GM18498 (cell line): ENCODE results near the gene STAMBP.
"Not testable (repeated sequence)": the region's sequence is repeated elsewhere in the genome, so short reads cannot be mapped to it uniquely, and the experiment has no call there.

ENCODE experiments used
- ATAC-seq: cut with Tn5 transposase; IDR thresholded peaks from one replicate; pipeline ENCODE4 v1.9.1; 2021; ENCODE audit warnings: mild to moderate bottlenecking, moderate library complexity; ENCODE audit not compliant: unreplicated experiment

Gene STAMBP

DNA sequence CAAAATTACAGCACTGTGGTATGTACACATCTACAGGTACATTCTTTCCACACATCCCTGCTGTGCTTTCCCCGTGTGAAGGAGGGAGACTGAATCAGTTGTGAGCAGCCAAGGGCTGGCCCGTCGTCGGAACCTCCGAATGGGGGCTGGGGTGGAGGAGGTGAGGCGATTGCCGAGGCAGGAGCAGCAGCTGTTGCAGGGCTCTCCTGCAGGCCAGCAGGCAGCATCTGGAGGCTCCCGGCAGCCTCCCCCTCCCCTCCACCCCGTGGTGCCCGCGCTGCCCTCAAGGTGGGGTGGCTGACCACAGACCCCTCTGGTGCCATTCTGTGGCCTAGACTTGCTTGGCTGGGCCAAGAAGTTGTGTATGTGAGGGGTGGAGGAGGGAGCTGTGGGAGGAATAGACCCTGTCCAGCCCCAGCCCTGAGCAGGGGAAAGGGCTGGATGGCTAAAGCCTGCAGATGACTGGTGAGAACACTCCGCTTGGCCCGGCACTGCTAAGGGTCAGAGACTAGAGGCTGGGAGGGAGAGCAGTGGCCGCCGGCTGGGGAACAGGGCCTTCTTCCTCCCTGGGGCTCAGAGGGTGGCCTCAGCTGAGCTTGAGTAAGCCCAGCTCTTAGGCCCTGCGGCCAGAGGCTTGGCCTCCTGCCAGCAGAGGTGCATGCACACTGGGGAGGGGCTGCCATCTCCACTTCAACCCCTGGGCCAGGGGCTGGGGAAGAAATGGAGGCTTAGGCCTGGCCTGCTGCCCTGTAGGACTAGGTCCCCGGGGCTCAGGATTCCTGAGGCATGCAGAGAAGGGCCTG, 7.6 kb downstream of the STAMBP start:
- ATAC-seq, result no peak

DNA sequence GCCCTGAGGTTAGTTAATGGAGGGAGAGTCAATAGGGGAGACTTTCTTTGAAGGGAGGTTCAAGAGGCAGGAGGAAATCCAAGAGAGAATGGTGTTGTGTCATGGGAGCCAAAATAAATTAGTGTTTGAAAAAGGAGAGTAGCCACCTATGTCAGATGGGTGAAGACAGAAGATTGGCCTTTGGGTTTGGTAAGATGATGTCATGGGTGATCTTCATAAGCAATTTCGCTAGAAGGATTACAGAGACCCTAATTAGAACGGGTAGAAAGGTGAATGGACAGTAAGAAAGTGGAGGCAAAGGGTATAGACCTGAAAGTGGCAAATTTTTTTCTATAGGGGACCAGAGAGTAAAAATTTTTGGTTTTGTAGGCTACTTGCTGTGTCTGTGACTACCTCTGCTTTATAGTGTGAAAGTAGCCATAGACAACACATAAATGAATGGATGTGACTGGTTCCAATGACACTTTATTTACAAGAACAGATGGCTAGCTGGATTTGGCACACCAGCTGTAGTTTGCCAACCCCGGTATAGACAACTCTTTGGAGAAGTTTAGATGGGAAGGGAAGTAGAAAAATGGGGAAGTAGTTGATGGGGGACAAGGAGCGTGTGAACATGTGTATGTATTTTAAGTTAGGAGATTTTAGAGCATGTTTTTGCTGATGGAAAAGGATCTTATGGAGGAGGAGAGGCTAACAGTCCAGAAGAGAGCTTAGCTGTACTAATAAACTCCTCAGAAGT, 9.3 kb downstream of the STAMBP start:
- no peak for ATAC-seq

DNA sequence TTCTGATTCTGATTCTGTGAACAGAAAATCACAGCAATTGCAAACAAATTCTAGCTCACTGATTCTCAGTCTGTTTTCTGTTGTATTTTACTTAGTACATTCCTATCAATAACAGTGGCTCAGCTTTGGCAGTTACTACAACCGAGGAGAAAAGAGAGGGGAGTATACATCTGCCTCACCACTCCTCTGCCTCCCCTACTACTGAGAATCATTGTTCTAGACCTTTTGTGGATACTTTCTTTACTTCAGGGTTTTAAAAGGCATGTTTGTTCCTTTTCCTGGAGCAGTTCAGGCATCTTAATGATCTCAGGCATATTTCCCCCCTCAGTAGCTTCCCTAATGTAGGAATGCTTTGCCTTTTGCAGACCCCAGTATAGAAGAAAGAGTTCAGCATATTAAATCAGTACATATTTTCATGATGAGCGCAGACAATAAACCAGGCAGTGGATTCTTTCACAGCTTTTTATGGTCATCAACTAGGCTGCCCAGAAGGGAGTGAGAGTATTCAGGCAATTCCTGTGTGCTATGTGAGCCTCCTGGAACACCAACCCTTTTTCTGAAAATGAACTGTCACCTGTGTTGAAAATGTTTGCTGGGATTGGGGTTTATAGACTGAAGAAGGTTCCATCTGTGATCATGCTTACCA, 10.3 kb downstream of the STAMBP start:
- no peak for ATAC-seq

DNA sequence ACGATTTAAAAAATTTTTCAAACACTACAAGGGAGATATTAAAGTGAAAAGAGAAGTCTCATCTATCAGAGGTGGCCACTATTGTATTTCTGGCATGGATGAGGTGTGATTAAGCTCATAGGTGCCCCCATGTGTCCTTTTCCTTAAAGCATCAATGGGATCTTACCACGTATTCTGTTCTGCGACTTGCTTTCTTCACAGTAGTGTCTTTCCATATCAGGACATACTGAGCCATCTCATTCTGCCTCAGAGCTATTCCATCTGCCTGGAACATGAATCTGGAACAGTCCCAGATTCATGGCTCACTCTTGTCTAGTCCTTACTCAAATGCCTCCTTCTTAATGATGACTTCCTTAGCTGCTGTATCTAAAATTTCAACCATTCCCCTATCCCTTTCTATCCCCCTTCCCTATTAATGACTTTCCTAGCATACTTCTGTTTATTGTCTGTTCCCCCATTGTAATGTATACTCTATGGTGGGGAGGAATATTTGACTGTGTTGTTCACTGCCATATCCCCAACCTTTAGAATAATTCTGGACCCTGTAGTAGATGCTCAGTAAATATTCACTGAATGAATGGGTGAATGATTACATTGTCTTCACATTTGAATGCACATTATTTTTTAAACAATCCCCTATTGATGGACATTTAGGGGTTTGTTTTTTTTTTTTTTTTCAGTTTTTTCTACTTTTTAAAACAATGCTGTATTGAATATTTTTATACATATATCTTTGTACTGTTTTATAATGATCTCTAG, 11.1 kb downstream of the STAMBP start:
- no peak for ATAC-seq

DNA sequence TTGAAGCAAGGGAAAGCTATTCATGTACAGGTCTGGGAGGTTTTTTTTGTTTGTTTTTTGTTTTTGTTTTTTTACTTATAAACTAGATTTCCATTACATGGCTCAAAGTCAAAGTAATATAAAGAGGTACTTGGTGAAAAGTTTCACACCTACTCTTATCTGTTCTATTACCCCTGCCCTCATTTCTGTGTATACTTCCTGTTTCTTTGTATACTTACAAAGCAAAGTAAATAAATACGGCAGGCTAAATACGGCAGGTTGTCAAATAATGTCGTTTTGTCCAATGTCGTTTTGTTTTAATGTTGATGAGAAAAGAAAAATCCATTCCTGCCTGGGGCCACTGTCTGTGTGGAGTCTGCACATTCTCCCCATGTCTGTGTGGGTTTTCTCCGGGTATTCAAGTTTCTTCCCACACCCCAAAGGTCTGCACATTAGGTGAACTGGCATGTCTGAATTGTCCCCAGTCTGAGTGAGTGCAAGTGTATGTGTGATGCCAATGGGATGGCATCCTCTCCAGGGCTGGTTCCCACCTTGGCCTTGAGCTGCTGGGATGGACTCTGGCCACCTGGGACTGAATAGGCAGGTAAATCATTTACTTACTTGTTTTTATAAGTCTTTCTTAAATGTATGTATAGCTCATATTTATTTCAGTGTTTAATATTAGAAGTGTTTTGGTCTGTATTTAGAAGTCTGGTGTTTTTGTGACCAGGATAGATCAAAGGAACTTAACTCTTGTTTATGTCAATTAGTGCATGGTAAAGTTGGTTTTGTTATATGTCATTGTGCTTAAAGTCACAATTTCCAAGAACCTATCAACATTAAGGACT, 13.4 kb downstream of the STAMBP start:
- ATAC-seq, result no peak

DNA sequence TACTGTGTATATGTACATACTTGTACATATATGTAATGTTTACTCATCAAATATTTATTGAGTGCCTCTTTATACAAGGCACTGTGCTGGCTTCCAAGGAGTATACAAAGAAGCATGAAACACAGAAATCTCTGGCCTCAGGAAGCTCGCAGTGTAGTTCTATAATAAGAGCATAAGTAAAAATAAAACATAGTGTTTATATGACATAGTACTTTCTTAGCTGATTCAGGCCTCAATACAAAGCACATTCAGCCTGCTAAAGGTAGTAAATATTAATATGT, 13.9 kb downstream of the STAMBP start:
- ATAC-seq, result no peak

DNA sequence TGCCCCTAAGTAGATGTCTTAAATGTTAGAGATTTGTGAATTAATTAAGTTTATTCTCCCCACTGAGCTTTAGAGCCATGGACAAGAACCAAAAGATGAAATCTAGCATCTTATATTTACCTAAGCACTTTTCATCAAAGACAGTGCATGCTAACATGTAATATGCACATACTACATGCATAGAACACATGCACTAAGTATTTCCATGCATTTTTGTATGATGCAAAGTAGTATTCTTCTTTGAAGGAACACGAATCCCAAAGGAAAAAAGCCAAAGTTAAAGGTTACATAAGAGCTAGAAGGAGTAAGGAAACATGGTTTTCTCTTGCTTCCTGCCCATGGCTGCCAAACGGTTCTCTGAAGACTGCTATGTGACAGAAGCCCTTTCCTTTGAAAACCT, 15.3 kb downstream of the STAMBP start:
- no peak for ATAC-seq

DNA sequence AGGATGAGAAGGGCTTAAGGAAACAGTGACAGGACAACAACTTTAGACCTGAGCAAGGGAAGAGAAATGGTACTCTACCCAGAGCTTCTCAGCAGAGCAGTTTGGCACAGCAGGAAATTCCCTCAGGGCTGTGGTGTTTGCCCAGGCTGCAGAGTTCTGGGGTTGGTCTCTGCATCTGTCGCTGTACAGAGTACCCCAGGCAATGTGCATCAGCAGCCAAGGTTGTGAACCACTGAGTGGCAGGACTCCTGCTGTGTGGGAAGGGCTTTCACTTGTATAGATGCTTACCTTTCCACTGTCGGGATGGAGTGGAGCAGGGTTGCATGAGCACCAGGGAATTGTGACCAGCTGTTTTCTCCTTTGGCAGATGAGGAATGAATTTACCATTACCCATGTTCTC, 21.2 kb downstream of the STAMBP start:
- ATAC-seq, result no peak

DNA sequence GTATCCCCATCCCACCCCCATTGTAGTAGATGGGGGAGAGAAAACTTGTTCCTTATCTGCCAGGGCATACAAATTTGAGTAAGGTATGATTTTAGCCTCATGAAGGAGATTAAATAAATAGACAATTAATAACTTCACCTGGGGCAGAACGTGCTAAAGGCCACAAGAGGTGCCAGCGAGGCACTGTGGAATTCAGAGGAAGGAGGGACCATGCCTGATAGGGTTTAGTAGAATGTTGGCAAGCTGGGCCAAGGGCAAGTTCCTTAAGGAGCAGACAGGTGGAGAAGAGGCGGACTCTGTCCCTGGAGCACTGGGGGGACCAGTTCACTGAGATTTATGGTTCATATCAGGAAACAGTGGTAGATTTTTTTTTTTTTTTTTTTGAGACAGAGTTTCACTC, 22.5 kb downstream of the STAMBP start:
- no peak for ATAC-seq

DNA sequence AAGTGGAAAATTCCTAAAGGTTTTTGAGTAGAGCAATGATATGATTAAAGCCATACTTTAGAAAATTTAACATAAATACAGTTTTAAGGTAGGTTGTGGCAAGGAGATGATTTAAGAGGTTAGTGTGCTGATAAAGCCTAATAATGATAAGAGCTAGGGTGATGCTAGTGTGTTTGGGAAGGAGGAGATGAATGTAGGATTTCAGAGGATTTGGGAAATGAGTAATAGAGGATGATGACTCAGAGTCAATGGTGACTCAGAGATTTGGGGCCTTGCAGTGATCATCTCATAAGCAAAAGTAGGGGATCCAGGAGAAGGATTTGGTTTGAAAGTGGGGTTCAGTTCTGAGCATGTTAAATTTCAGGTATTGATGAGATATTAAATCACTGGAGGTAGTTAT, 23.3 kb downstream of the STAMBP start:
- ATAC-seq, result no peak

DNA sequence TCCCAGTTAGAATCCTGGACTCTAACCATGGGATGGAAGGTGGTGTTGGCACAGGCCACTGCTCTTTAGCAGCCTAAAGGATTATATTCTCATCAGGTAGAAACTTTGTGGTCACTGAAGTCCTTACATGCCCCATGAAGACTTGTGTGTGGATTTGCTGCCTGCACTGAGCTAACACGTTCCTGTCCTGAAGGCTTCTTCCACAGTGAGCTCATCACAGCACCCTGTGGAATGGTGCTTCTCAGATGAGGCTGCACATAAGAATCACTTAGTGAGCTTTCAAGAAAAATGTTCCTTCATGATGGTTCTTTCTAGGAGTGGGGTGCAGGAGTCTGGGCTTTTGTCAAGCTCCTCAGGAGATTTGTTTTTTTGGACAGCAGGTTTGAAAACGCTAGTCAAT, 26.8 kb downstream of the STAMBP start:
- ATAC-seq, result no peak

DNA sequence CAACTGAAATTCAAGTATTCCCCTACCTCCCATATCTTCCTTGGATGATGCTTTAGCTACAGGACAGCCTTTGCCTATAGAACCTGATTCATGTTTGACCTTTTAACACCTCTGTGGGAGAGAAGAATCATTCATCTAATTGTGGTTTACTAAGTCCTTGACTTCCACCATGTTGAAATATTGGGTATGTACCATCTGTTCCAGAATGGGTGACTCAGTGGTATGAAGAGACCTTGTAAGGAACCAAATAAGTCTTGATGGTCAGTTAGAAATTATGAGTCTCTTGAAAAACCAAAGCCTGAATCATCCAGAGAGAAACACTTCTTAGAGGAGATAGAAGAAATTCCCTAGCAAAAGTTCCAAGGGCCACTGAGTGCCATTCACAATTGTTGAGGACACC, 27.5 kb downstream of the STAMBP start:
- ATAC-seq, result no peak

DNA sequence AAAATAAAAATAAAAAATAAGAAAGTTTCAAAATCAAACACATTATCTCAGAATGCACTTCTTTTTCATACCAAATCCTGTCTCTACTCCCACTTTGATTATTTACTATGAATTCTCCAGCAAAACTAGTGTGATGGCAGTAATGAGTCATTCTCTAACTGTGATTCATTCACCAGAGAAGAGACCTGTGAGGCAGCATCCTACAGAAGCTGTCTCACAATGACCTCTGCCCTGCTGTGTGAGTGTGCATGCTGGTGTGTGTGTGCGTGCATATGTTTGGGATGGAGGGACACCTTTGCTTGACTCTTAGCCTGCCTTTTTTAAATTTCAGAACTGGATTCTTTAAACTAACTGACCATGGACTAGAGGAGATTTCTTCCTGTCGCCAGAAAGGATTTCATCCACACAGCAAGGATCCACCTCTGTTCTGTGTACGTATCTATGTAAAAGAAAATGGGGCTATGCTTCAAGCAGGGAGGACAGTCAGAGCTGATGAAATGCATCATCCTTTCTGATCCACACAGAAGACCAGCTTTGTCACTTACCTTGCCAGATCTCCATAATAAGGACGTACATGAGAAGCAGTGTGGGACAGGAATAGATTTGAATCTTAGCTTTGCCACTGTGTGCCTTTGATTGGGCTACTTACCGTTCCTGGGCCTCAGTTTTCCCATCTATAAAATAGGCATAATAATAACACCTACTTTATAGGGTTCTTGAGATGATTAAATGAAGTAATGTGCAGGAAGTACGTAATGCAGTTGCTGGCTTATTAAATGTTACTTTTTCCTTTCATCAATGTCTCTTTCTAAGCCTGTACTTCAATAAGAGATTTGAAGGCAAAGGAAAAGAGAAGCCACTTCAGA, 31.2 kb downstream of the STAMBP start:
- ATAC-seq, result no peak

DNA sequence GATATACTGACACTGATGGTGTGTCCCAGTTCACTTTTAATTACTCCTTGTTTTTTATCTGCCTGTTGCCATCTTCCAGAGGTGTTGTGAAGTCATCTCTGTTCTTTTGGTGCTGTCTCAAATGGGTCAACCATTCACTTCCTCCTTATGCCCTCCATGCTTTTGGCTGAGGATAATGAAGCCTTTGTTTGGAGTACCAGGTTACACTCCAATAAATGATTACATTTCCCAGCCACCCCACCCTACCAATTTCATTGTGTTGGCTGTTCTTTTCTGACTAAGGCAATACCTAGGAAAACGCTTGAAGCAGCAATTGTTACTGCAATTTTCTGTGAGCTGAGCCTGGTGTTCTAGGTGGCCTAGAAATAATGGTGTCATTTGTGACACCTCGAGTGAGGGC, 34.2 kb downstream of the STAMBP start:
- ATAC-seq, result no peak

DNA sequence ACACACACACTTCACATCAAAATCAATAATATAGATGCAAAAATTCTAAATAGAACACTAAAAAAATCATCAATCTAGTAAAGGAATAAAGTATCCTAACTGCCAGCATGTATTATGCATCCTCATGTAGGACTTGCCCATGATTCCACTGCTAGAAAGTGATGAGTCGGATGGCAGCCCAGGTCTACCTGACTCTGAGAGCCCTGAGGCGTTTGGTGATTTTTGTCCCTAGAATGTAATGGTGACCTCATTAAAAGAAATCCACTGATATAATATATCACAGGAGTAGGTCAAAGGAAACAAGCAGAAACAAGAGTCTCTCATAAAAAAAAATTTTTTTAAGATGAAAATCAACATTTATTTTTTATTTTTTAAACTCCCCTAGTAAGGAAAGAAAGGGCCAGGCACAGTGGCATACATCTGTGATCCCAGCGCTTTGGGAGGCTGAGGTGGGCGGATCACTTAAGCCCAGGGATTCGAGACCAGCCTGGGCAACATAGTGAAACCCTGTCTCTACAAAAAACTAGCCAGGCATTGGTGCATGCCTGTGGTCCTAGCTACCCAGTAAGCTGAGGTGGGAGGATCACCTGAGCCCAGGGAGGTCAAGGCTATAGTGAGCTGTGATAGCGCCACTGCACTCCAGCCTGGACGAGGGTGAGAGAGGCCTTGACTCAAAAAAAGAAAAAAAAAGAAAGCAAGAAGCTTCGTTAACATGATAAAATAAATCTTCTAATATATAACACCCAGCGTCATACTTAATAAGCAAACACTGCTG, 39.6 kb downstream of the STAMBP start:
- no peak for ATAC-seq

DNA sequence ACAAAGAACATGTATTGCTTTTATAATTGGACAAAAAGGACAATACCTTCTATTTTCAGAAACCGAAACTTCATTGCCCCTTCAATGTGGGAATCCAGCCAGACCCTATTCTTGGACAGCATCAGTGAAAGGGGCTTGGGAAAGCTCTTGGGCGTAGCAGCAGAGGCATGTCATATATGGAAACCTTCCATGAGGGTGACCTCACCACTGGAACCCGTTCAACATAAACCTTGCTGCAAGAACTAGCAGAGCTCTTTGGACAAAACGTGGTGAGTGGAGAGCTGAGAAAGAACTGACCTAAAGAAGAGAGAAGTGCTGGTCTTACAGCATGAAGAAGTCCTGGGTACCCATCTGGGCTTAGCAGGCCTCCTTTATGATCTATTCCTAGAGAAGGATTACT, 41.3 kb downstream of the STAMBP start:
- ATAC-seq, result no peak

DNA sequence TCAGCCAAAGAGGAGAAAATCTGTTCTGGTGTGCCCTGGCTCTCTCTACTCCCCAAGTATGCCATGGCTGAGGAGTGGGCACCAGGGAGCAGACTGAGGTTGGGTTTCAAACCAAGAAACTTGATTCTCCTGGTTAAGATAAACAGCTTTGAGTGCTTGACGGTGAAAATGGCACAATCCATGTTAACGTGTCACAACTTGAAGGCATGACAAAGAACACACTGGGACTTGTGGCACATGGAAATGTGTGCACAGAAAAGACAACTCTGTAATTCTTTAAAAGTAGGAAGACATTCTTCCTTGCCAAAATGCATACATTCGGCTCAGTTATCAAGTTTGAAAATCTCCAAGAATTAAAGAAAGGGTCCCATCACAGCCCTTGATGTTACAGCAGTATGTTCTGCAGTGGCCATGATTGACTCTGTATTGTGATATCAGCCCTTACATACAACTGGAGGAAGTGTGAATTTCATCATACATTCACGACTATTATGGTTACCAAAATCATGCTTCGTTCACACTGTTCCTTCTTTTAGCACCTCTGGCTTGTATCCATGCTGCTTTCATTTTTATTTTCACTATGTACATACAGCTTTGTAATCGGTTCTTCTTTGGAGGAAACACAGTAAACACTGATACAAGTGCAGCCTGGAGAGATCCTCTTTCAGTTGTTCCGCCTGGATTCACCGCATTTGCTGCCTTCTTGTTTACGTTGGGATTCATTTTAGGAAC, 48.5 kb downstream of the STAMBP start:
- ATAC-seq, result no peak

DNA sequence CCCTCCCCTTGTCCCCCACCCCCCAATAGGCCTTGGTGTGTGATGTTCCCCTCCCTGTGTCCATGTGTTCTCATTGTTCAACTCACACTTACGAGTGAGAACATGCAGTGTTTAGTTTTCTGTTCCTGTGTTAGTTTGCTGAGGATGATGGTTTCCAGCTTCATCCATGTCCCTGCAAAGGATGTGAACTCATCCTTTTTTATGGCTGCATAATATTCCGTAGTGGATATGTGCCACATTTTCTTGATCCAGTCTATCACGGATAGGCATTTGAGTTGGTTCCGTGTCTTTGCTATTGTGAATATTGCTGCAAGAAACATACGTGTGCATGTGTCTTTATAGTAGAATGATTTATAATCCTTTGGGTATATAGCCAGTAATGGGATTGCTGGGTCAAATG, 49.2 kb downstream of the STAMBP start:
- not testable (repeated sequence) for ATAC-seq
